Fibroblast of lung (primary cell): ENCODE measurements around the gene FBXL17. TPM values are rescaled to one million over a fixed set of nuclear protein-coding genes. Genes with fewer than 3 reads are reported as not detected.

ENCODE experiments used
- DNase-seq, 2 donors: peaks; one replicate each; pipeline versions ENCODE4 v3.0.0 to v3.0.0-alpha.2; 2010; ENCODE audit warnings: low read depth in 2 of 2
- H2AFZ ChIP-seq: 2 replicates; pipeline ENCODE4 v1.5.1; 2012; ENCODE audit warnings: low read length, control low read depth, inconsistent platforms
- H3K27ac ChIP-seq: 2 replicates; pipeline ENCODE4 v1.5.1; 2011; ENCODE audit warnings: low read length, control low read depth; ENCODE audit not compliant: insufficient read depth
- H3K27me3 ChIP-seq: 2 replicates; pipeline ENCODE4 v1.5.1; 2011; ENCODE audit warnings: mild to moderate bottlenecking, low read length; ENCODE audit not compliant: control insufficient read depth, insufficient read depth
- H3K36me3 ChIP-seq: 2 replicates; pipeline ENCODE4 v1.5.1; 2011; ENCODE audit warnings: low read length; ENCODE audit not compliant: control insufficient read depth, insufficient read depth
- H3K4me1 ChIP-seq: 2 replicates; pipeline ENCODE4 v1.5.1; 2011; ENCODE audit warnings: low read length; ENCODE audit not compliant: control insufficient read depth, insufficient read depth; ENCODE audit errors: extremely low read depth
- H3K4me2 ChIP-seq: 2 replicates; pipeline ENCODE4 v1.5.1; 2011; ENCODE audit warnings: low read length, control low read depth; ENCODE audit not compliant: insufficient read depth; ENCODE audit errors: extremely low read depth
- H3K4me3 ChIP-seq, 4 experiments: fragments of 200-600 bp in 1 of 4; sonication (generic) in 1 of 4; replicated peaks in 1 of 4; 2 replicates each; pipeline ENCODE4 v1.5.1; 2011 to 2016; ENCODE audit warnings: low read length in 4 of 4, low read depth in 3 of 4, mild to moderate bottlenecking in 3 of 4, control low read depth in 2 of 4, inconsistent platforms in 1 of 4, mixed read lengths in 1 of 4; ENCODE audit not compliant: insufficient read depth in 1 of 4; ENCODE audit errors: control extremely low read depth in 1 of 4
- H3K79me2 ChIP-seq: 2 replicates; pipeline ENCODE4 v1.5.1; 2012; ENCODE audit warnings: mild to moderate bottlenecking, low read length, inconsistent platforms; ENCODE audit not compliant: control insufficient read depth, insufficient read depth
- H3K9ac ChIP-seq: 2 replicates; pipeline ENCODE4 v1.5.1; 2011; ENCODE audit warnings: mild to moderate bottlenecking, low read length, control low read depth; ENCODE audit not compliant: insufficient read depth
- H3K9me3 ChIP-seq: 2 replicates; pipeline ENCODE4 v1.5.1; 2012; ENCODE audit warnings: low read depth, low read length; ENCODE audit not compliant: control insufficient read depth, insufficient read depth
- H4K20me1 ChIP-seq: 2 replicates; pipeline ENCODE4 v1.5.1; 2011; ENCODE audit warnings: low read length; ENCODE audit not compliant: control insufficient read depth, insufficient read depth; ENCODE audit errors: extremely low read depth
- CTCF ChIP-seq, 2 donors: IDR thresholded peaks in 1 of 2; conservative IDR thresholded peaks in 1 of 2; 1 replicate in 1 of 2; 2 replicates in 1 of 2; pipeline ENCODE4 v1.5.1; 2011 to 2012; ENCODE audit warnings: low read length in 2 of 2, control low read depth in 1 of 2, inconsistent platforms in 1 of 2, low read depth in 1 of 2, mild to moderate bottlenecking in 1 of 2
- EZH2 ChIP-seq: IDR thresholded peaks from 2 replicates; pipeline ENCODE4 v1.5.1; 2012; ENCODE audit warnings: low read length, control low read depth, mild to moderate bottlenecking; ENCODE audit errors: missing control alignments
- polyA plus RNA-seq, 2 donors: library from polyadenylated mRNA; depleted of rRNA in 1 of 2; stranded (reverse) in 1 of 2; unstranded in 1 of 2; fragments of >200 nt; gene quantifications; 2 replicates each; pipeline ENCODE4 v1.2.1, GENCODE V29; 2011 to 2012; ENCODE audit warnings: missing spikeins in 1 of 2
- total RNA-seq: library from RNA; depleted of rRNA; stranded (reverse); fragments of >200 nt; gene quantifications from 2 replicates; pipeline ENCODE4 v1.2.1, GENCODE V29; 2014

The FBXL17 gene
- total and polyA plus RNA-seq, 2 donors (not counting 1 experiment from before 2014, with no cell fraction given), result 7.1 to 8.3 TPM

GRCh38 chr5:107929080-107929479 is 452.8 kb downstream of the FBXL17 start:
- Histone ChIP-seq H3K27me3 (no peaks in the 10 kb centered on the region), H3K36me3 (no peaks in the 10 kb centered on the region), H3K9me3 (no peaks in the 10 kb centered on the region), H3K9ac (no peak overlapping the region), H3K4me2 (no peak overlapping the region), H2AFZ (no peak overlapping the region), H3K27ac (no peak overlapping the region), H3K4me3 (no peak overlapping the region), H3K79me2 (no peaks in the 10 kb centered on the region), H3K4me1 (no peaks in the 10 kb centered on the region), H4K20me1 (no peaks in the 10 kb centered on the region)
- no peak for TF ChIP-seq EZH2
- TF ChIP-seq CTCF (conservative IDR thresholded peaks at IDR 0.05 in 1 of 2, IDR thresholded peaks at IDR 0.05 in 1 of 2; ENCODE audit: low read depth in 1 of 2, low read length in 2 of 2), result no peak
- DNase-seq, result no peak

DNA sequence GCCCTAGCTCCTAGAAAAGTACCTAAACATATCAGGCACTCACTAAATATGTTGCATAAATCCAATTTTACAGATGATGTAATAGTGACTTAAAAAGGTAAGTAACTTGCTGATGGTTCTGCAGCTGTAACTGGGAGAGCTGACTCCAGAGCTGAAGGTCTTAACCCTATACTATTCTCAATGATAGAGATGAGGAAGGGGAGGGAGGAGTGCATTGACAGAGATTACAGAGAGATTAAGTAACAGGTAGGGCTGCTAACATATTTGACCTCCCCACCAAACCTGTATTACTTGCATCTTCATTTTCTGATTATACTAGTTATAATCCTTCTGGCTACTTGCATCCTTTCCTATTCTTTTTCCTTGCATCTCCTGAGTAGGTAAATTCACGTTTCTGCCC is 455.8 kb downstream of the FBXL17 start:
- DNase-seq, result no peak
- no peak overlapping the region for H3K4me3 ChIP-seq
- H3K9me3 ChIP-seq, result no peaks in the 10 kb centered on the region
- no peaks in the 10 kb centered on the region for H3K4me1 ChIP-seq
- H2AFZ ChIP-seq, result no peak overlapping the region
- no peak overlapping the region for H3K9ac ChIP-seq
- no peak overlapping the region for H3K27ac ChIP-seq
- no peaks in the 10 kb centered on the region for H4K20me1 ChIP-seq
- H3K79me2 ChIP-seq, result no peaks in the 10 kb centered on the region
- TF ChIP-seq CTCF (conservative IDR thresholded peaks at IDR 0.05 in 1 of 2, IDR thresholded peaks at IDR 0.05 in 1 of 2; ENCODE audit: low read depth in 1 of 2, low read length in 2 of 2) (no peak), EZH2 (no peak)
- H3K36me3 ChIP-seq, result no peaks in the 10 kb centered on the region
- no peaks in the 10 kb centered on the region for H3K27me3 ChIP-seq
- no peak overlapping the region for H3K4me2 ChIP-seq

- Histone ChIP-seq H2AFZ (no peak overlapping the region), H3K4me2 (no peak overlapping the region), H3K36me3 (no peaks in the 10 kb centered on the region), H3K27me3 (no peaks in the 10 kb centered on the region), H4K20me1 (no peaks in the 10 kb centered on the region), H3K9ac (no peak overlapping the region), H3K79me2 (no peaks in the 10 kb centered on the region), H3K9me3 (no peaks in the 10 kb centered on the region), H3K4me1 (no peaks in the 10 kb centered on the region), H3K27ac (no peak overlapping the region), H3K4me3 (no peak overlapping the region)
- DNase-seq, result no peak
- no peak for TF ChIP-seq EZH2
- TF ChIP-seq CTCF (conservative IDR thresholded peaks at IDR 0.05 in 1 of 2, IDR thresholded peaks at IDR 0.05 in 1 of 2; ENCODE audit: low read depth in 1 of 2, low read length in 2 of 2), result no peak
Measured at GRCh38 chr5:107925200-107925599, 456.7 kb downstream of the FBXL17 start.
